GM23338 (cell line): ENCODE measurements around the gene CLEC5A. TPM values are rescaled to one million over a fixed set of nuclear protein-coding genes. Genes with fewer than 3 reads are reported as not detected.

Source experiments
- ATAC-seq: fragments of 200-7000 bp; cut with Tn5 transposase; 3 replicates; pipeline ENCODE4 v1.9.1; 2020
- DNase-seq: peaks from one replicate; pipeline ENCODE4 v3.0.0-alpha.2; 2015; ENCODE audit warnings: low spot score
- H2AFZ ChIP-seq: fragments of 200-600 bp; sonication (generic); 2 replicates; pipeline ENCODE4 v1.8.0; 2016; ENCODE audit warnings: antibody characterized with exemption, mild to moderate bottlenecking, moderate library complexity
- H3F3A ChIP-seq: fragments of 200-600 bp; sonication (generic); replicated peaks from 2 replicates; pipeline ENCODE4 v1.8.0; 2017; ENCODE audit warnings: antibody characterized with exemption, mixed run types, low read depth
- H3K27ac ChIP-seq: fragments of 200-600 bp; sonication (generic); 2 replicates; pipeline ENCODE4 v1.6.1; 2016; ENCODE audit warnings: low read depth
- H3K27me3 ChIP-seq: fragments of 200-600 bp; sonication (generic); 2 replicates; pipeline ENCODE4 v1.8.0; 2016; ENCODE audit warnings: mild to moderate bottlenecking, mixed run types, moderate library complexity; ENCODE audit not compliant: insufficient read depth
- H3K36me3 ChIP-seq: fragments of 200-600 bp; sonication (generic); 2 replicates; pipeline ENCODE4 v1.8.0; 2016; ENCODE audit warnings: mild to moderate bottlenecking; ENCODE audit not compliant: insufficient read depth
- H3K4me1 ChIP-seq: fragments of 200-600 bp; sonication (generic); 2 replicates; pipeline ENCODE4 v1.8.0; 2016; ENCODE audit warnings: mild to moderate bottlenecking, moderate library complexity; ENCODE audit not compliant: insufficient read depth
- H3K4me2 ChIP-seq: fragments of 200-600 bp; sonication (generic); 2 replicates; pipeline ENCODE4 v1.7.1; 2017; ENCODE audit warnings: mixed run types
- H3K4me3 ChIP-seq: fragments of 200-600 bp; sonication (generic); 2 replicates; pipeline ENCODE4 v1.6.1; 2016; ENCODE audit warnings: mixed run types
- H3K79me2 ChIP-seq: fragments of 200-600 bp; sonication (generic); replicated peaks from 2 replicates; pipeline ENCODE4 v1.8.0; 2017; ENCODE audit warnings: mild to moderate bottlenecking; ENCODE audit not compliant: insufficient read depth
- H3K9me2 ChIP-seq: fragments of 200-600 bp; sonication (generic); 2 replicates; pipeline ENCODE4 v1.8.0; 2017; ENCODE audit not compliant: insufficient read depth
- H4K20me1 ChIP-seq: fragments of 200-600 bp; sonication (generic); replicated peaks from 2 replicates; pipeline ENCODE4 v1.8.0; 2017; ENCODE audit warnings: mild to moderate bottlenecking; ENCODE audit not compliant: insufficient read depth
- H3K27ac Mint-ChIP-seq: 2 replicates; pipeline ENCODE4 v1.8.0; 2020; ENCODE audit warnings: inconsistent platforms, mild to moderate bottlenecking, moderate library complexity, mixed read lengths
- H3K27me3 Mint-ChIP-seq: 3 replicates; pipeline ENCODE4 v1.8.0; 2022; ENCODE audit warnings: low read depth, mild to moderate bottlenecking, moderate library complexity, mixed read lengths, inconsistent platforms; ENCODE audit not compliant: insufficient read depth, poor library complexity
- H3K36me3 Mint-ChIP-seq: 3 replicates; pipeline ENCODE4 v1.8.0; 2021; ENCODE audit warnings: low read depth, mild to moderate bottlenecking, inconsistent platforms, moderate library complexity, mixed read lengths
- H3K4me1 Mint-ChIP-seq: 3 replicates; pipeline ENCODE4 v1.8.0; 2020; ENCODE audit warnings: mild to moderate bottlenecking, inconsistent platforms, mixed read lengths
- H3K4me3 Mint-ChIP-seq: 3 replicates; pipeline ENCODE4 v1.8.0; 2021; ENCODE audit warnings: moderate library complexity, mild to moderate bottlenecking, inconsistent platforms, mixed read lengths
- H3K9me3 Mint-ChIP-seq: 3 replicates; pipeline ENCODE4 v1.8.0; 2020; ENCODE audit warnings: moderate library complexity, mild to moderate bottlenecking, inconsistent platforms, mixed read lengths
- CREB1 ChIP-seq: fragments of 250-450 bp; sonication (Bioruptor Pico); IDR thresholded peaks from 2 replicates; pipeline ENCODE4 v1.5.0; 2020; ENCODE audit warnings: low read depth, mild to moderate bottlenecking, moderate library complexity
- CTCF ChIP-seq, 2 experiments: fragments of 200-600 bp in 1 of 2; sonication (generic) in 1 of 2; conservative IDR thresholded peaks; 2 replicates each; pipeline versions ENCODE4 v1.5.1 to v1.6.1; 2016 to 2017; ENCODE audit warnings: antibody characterized with exemption in 2 of 2, low read depth in 2 of 2, mild to moderate bottlenecking in 2 of 2, moderate library complexity in 1 of 2
- ETS1 ChIP-seq: IDR thresholded peaks from 2 replicates; pipeline ENCODE4 v1.6.1; 2016; ENCODE audit warnings: antibody characterized with exemption
- EZH2 ChIP-seq: fragments of 200-600 bp; sonication (generic); IDR thresholded peaks from one replicate; pipeline ENCODE4 v1.8.0; 2017; ENCODE audit warnings: antibody characterized with exemption, mild to moderate bottlenecking, low read depth; ENCODE audit not compliant: unreplicated experiment
- EZH2phosphoT487 ChIP-seq: fragments of 200-600 bp; sonication (generic); IDR thresholded peaks from one replicate; pipeline ENCODE4 v1.8.1; 2018; ENCODE audit warnings: antibody characterized with exemption; ENCODE audit not compliant: unreplicated experiment
- JUNB ChIP-seq: IDR thresholded peaks from one replicate; pipeline ENCODE4 v1.6.1; 2016; ENCODE audit warnings: antibody characterized with exemption; ENCODE audit not compliant: unreplicated experiment
- NANOG ChIP-seq: IDR thresholded peaks from 2 replicates; pipeline ENCODE4 v1.6.1; 2016; ENCODE audit warnings: antibody characterized with exemption, borderline replicate concordance
- POLR2AphosphoS5 ChIP-seq: IDR thresholded peaks from 2 replicates; pipeline ENCODE4 v1.6.1; 2016; ENCODE audit warnings: antibody characterized with exemption, low read depth
- STAT1 ChIP-seq: IDR thresholded peaks from one replicate; pipeline ENCODE4 v1.6.1; 2016; ENCODE audit warnings: antibody characterized with exemption; ENCODE audit not compliant: unreplicated experiment
- ZNF114 ChIP-seq: fragments of 250-450 bp; sonication (Bioruptor Pico); IDR thresholded peaks from 2 replicates; pipeline ENCODE4 v1.5.0; 2020; ENCODE audit warnings: mild to moderate bottlenecking, moderate library complexity
- ZNF331 ChIP-seq: fragments of 250-450 bp; sonication (Bioruptor Pico); IDR thresholded peaks from 2 replicates; pipeline ENCODE4 v1.5.0; 2020; ENCODE audit warnings: low read depth, mild to moderate bottlenecking, moderate library complexity
- ZNF462 ChIP-seq: fragments of 250-450 bp; sonication (Bioruptor Pico); IDR thresholded peaks from 2 replicates; pipeline ENCODE4 v1.5.0; 2020; ENCODE audit warnings: mild to moderate bottlenecking, moderate library complexity
- polyA plus RNA-seq: library from polyadenylated mRNA; unstranded; fragments of >200 nt; fragmentation: Nextera tagmentation; extraction: Ambion mirVana; gene quantifications from 2 replicates; pipeline ENCODE4 v1.2.1, GENCODE V29; 2016
- total RNA-seq: library from RNA; depleted of rRNA; stranded (reverse); fragments of >200 nt; shearing (Covaris generic); gene quantifications from 2 replicates; pipeline ENCODE4 v1.2.3, GENCODE V29; 2014

The CLEC5A gene
- total and polyA plus RNA-seq, 2 experiments from 2014 or later: not detected

GRCh38 chr7:141930211-141930610, 16.6 kb downstream of the CLEC5A start:
- H3K27me3 ChIP-seq: no peaks in the 10 kb centered on the region
- Mint-ChIP-seq H3K4me1 (peaks cover 11% of the 10 kb centered on the region), H3K27me3 (peaks cover 4% of the 10 kb centered on the region), H3K36me3 (0 out of 3 replicates have a peak, but pooled peaks cover 2% of the 10 kb centered on the region), H3K4me3 (no peak overlapping the region), H3K27ac (no peak overlapping the region), H3K9me3 (peaks cover 4% of the 10 kb centered on the region; the same call in 2 of the 3 replicates)
- no peaks in the 10 kb centered on the region for H3K4me1 ChIP-seq
- H3K27ac ChIP-seq: no peak overlapping the region
- peak overlapping the region; percentile 97 for H2AFZ ChIP-seq
- H3K4me2 ChIP-seq: peak overlapping the region; percentile 33; the same call in 1 of the 2 replicates
- no peaks in the 10 kb centered on the region for H3F3A ChIP-seq
- DNase-seq: peak; percentile 13
- no peaks in the 10 kb centered on the region for H4K20me1 ChIP-seq
- ATAC-seq: no peak; the same call in 2 of the 3 replicates
- TF ChIP-seq EZH2 (no peak), EZH2phosphoT487 (no peak), CREB1 (no peak), NANOG (no peak), STAT1 (no peak)
- no peaks in the 10 kb centered on the region for H3K9me2 ChIP-seq
- no peaks in the 10 kb centered on the region for H3K79me2 ChIP-seq
- no peaks in the 10 kb centered on the region for H3K36me3 ChIP-seq
- no peak overlapping the region for H3K4me3 ChIP-seq

GRCh38 chr7:141928845-141929195, 18.0 kb downstream of the CLEC5A start:
- H3K27me3 Mint-ChIP-seq: peaks cover 4% of the 10 kb centered on the region
- H3K4me2 ChIP-seq: no peak overlapping the region
- no peaks in the 10 kb centered on the region for H4K20me1 ChIP-seq
- 0 out of 3 replicates have a peak, but pooled peaks cover 2% of the 10 kb centered on the region for H3K36me3 Mint-ChIP-seq
- H3K27ac Mint-ChIP-seq: no peak overlapping the region
- H3F3A ChIP-seq: no peaks in the 10 kb centered on the region
- no peak overlapping the region for H2AFZ ChIP-seq
- H3K9me3 Mint-ChIP-seq: peaks cover 4% of the 10 kb centered on the region; the same call in 2 of the 3 replicates
- H3K27me3 ChIP-seq: no peaks in the 10 kb centered on the region
- H3K9me2 ChIP-seq: no peaks in the 10 kb centered on the region
- no peak overlapping the region for H3K27ac ChIP-seq
- no peaks in the 10 kb centered on the region for H3K79me2 ChIP-seq
- H3K4me3 Mint-ChIP-seq: no peak overlapping the region
- H3K4me1 Mint-ChIP-seq: peaks cover 11% of the 10 kb centered on the region
- no peaks in the 10 kb centered on the region for H3K4me1 ChIP-seq
- H3K36me3 ChIP-seq: no peaks in the 10 kb centered on the region
- ATAC-seq (no peak), DNase-seq (no peak)
- H3K4me3 ChIP-seq: no peak overlapping the region
- TF ChIP-seq ETS1 (no peak), CTCF (conservative IDR thresholded peaks at IDR 0.05; ENCODE audit: low read depth in 2 of 2) (no peak), POLR2AphosphoS5 (no peak), ZNF462 (CRISPR knock-in tag) (no peak), ZNF114 (no peak), EZH2 (no peak), STAT1 (no peak), EZH2phosphoT487 (no peak), JUNB (no peak), ZNF331 (CRISPR knock-in tag) (no peak)
